HPDE6-E6E7 (cell line): ENCODE data around the gene AFDN.
"Not testable (repeated sequence)": the region's sequence is repeated elsewhere in the genome, so short reads cannot be mapped to it uniquely, and the experiment has no call there.

ENCODE experiments used
- DNase-seq: peaks from one replicate; pipeline ENCODE4 v3.0.0; 2011; ENCODE audit warnings: missing footprints; ENCODE audit errors: extremely low spot score

Gene AFDN

DNA sequence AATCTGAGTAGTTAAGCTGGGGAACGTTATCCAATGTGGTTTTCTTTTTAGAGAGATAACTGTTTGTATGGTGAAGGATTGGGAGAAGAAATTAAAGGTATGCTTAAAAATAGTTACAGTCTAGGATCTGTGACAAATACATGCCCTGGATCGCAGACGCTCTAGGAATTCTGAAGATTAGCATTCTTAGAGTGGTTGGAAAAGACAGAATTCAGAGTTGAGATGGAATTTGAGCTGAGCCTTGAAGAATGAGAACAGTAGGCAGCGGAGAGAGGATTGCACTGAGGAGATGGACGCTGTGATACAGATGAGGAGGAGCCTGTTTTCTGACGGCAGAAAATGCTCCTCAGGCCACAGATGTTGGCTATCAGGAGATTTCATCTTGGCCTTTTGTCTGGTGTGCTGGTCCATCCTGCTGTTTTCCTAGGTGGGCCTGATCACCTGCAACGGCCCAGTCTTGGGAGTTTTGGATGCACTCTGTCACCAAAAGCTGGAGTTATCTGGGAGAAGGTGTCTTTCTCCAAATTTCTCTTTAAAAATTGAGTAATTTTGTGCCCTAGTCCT lies 122.5 kb downstream of the AFDN start:
- DNase-seq: no peak

DNA sequence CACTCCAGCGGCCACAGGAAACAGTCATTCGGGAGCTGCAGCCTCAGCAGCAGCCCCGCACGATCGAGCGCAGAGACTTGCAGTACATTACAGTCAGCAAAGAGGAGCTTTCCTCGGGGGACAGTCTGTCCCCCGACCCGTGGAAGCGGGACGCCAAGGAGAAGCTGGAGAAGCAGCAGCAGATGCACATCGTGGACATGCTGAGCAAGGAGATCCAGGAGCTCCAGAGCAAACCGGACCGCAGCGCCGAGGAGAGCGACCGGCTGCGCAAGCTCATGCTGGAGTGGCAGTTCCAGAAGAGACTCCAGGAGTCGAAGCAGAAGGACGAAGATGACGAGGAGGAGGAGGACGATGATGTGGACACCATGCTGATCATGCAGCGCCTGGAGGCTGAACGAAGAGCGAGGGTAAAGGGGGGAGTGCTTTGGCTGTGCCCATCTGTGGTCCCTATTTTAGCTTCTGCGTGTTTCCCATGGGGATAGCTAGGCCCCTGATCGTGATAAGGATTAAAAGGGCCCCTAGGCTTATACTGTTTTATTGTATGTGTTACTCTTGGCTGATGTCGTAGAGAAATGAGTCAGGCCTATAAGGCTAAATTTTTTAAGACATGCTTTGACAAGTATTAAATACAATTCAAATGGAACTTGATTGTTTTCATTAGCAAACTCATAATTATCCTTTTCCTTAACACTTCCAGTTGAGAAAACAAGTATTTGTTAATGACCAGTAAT lies 125.2 kb downstream of the AFDN start:
- no peak for DNase-seq

- DNase-seq: no peak
Measured at GRCh38 chr6:167952512-167952859, 125.8 kb downstream of the AFDN start.

DNA sequence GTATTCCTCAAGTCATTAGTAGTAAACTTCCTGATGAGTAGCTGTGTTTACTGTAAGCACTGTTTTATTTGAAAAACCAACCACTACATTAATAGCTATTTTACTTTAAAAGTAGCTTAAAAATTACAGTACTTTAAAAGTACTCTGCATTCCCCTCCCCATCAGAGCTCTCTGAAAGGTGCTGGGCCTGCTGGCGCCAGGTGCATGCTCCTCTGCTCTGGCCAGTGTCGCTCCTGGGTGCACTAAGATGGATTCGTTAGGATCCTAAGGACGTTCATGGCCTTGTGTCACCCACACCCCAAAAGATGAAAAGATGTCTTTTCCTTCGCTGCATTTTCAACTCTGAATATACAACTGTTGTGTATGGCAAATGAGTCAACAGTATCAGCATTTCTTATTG lies 126.8 kb downstream of the AFDN start:
- DNase-seq: no peak

GRCh38 chr6:167954151-167954550 lies 127.4 kb downstream of the AFDN start:
- DNase-seq: no peak

DNA sequence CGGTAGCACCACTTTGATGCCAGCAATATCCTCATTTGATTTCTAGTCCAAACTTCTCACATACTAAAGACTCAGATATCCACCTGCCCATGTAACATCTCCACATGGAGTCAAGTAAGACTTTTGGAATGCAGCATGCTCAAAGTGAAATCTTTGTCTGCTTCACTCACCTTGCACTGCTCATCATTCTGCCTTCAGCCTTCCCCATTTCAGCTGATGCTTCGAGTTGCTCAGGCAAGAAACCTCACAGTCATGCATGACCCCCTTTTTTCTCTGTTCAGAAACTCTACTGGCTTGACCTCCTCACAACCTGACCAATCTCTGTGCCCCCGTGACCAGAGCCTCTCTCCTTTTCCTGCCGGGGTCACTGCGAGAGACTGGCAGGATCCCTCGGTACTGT lies 129.8 kb downstream of the AFDN start:
- DNase-seq: no peak

DNA sequence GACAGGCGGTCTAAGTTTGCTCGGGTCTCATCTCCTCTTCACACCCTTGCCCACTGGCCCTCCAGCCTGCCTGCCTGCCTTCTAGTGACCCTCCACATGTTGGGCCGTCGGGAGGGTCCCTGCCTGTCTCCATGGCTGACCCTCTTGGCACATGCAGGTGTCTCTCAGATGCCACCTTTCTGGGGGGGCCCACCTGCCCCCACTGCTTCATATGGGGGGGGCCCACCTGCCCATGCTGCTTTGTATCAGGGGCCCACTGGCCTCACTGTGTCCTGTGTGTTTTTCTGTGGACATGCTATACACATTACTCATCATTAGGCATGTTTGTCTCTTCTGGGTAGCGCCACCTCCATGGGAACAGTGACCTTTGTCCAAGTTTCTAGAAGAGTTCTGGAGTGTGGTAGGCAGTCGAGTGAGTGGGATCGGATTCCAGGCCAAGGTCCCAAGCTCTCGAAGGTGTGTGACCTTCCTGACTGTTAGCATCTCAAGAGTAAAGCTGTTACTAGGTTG lies 130.3 kb downstream of the AFDN start:
- no peak for DNase-seq

DNA sequence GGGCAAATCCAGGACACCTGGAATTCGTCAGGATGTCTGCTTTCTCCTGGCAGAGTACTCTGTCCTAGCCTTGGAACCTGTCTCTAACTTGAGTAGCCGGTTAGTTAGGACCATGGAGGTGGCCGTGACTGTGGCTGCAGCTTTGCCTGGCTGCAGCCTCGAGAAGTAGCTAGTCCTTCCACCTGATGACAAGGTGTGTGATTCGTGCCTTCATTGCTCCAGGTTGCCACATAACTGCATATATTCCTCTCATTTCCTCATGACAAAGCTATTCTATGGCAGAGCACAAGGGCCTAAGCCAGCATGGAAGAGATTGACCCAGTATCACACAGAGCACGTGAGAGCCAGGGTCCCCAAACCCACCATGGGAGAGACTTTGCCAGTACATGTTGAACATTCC lies 130.9 kb downstream of the AFDN start:
- no peak for DNase-seq

GRCh38 chr6:167960579-167960978 lies 133.9 kb downstream of the AFDN start:
- no peak for DNase-seq

DNA sequence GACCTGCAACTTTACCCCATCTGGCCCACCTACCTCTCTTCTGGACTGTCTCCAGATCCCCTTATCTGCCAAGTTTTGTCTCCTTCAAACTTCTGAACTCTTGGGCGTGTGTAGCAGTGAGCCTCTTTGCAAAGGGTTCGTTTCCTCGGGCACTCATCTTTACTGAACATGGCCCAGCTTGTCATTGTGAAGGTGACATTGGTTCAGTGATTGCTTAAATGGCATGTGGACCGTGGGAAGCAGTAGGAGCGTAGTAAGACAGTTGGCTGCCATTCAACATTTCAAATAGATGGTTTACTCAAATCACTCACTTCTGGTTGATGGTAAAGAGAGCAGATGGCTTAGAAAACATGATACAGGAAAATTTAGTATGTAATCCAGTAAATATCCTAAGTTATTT lies 136.0 kb downstream of the AFDN start:
- no peak for DNase-seq

- DNase-seq: no peak
Measured at GRCh38 chr6:167963589-167964057, 136.9 kb downstream of the AFDN start.

DNA sequence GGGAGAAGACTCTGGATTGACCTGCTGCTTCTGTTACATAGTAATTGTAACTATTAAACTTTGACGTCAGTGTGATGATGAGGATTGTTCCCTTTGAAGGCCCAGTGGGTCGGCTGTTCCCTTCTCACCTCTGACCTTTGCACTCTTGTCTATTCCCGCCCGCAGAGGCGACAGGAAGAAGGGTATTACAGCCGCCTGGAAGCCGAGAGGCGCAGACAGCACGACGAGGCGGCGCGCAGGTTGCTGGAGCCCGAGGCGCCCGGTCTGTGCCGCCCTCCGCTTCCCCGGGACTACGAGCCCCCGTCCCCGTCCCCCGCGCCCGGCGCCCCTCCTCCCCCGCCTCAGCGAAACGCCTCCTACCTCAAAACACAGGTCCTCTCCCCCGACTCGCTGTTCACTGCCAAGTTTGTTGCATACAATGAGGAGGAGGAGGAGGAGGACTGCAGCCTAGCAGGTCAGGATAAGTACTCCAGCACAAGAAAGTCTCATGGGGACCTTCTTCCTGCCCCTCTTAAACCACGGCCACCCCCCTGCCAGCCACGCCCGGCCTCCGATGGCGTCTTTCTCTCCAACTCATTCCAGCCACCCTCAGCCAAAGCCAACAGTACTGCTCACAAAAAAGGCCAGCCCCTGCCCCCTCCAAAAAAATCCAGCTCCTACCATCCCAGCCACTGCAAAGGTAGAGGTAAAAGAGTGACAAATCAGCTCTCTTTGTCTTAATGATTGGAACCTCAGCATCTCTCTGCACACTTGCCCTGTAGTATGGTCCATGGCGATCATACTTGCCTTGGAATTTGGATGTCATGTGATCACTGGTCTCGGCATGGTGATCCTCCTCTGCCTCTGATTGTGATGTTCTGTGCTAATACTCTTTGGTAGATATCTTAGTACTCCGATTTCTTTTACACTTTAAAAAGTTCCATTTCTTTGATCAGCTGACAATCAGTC lies 139.2 kb downstream of the AFDN start:
- DNase-seq: no peak

DNA sequence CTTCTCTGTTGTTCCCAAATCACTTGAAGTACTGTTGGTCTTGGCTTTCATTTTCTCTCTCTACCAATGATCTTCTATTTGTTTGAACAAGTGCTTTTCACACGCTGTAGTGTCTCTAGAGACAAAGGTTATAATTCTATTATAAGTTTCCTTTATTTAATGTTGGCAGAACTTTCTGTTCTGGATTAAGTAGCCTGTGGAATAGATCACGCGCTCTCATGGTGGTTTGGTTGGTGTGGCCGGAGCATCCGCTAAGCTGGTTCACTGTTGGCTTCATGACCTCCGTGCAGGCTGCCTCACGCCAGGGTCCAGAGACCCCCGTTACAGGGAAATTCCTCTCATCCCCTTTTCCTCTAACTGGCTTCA lies 139.8 kb downstream of the AFDN start:
- DNase-seq: no peak

DNA sequence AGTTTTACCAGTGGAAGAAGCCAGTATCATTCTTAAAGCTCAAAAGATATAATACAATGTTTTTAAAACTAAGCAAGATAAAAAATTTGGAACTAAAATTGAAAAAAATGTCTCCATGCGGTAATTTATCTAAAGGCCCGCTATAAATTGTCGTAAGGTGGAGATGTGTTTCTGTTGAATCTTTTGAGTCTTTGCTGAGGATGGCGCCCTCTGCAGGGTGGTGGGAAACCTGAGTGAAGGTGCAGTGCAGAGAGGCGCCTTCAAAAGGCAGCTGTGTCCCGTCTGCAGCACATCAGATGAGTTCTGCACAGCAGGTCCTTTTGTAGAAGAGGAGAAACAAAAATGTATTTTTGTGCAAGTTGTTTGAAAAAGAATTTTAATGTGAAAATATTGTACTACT lies 141.4 kb downstream of the AFDN start:
- no peak for DNase-seq

DNA sequence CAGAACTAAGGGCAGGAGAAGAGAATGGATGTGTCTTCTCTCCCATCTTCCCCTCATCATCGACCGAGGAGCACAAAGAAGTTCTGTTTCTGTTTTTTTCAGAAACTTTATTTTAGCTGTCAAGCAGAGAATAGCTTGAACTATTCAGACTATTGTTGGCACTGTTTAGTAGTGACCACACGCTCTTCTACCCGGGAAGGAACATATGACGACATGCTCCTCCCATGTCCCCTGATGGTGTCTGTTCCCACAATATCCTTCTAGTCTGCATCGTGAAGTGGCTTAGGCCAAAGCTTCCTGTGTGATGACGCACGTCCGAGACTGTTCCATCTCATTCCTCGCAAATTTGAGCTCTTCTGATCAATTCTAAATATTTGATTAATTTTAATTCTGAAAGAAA lies 143.5 kb downstream of the AFDN start:
- no peak for DNase-seq

GRCh38 chr6:167972193-167972592 lies 145.5 kb downstream of the AFDN start:
- DNase-seq: no peak

DNA sequence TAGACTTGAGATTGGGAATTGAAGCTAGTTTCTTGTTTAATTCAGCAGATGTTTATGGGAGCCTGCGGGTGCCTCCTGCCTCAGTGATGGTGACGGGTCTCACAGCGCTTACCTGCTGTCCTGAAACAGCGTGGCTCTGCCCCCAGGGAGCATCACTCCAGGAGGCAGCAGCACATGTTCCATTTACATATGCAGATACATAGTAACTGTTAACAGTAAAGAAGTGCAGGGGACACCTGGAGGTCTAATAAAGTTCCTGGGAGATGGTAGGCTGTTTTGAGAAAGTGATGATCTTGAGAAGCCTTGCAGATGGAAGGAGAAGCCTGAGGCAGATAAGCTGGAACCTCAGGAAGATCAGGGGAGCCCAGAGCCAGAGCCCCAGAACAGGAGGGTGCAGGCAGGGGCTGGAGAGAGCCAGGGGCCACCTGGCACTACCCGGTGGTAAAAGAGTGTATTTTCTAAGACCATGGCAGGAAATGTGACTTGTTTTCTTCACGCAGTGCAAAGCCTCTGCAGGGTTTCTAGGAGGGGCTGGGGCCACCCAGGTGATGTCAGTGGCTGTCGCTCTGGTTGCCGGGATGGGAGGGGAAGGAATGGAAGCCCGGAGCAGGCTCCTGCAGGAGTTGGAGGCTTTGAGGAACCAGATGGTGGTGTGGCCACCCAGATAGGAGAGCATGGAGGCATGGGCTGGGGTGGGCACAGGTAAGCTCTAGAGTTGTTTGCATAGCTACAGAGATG lies 146.6 kb downstream of the AFDN start:
- DNase-seq: no peak

DNA sequence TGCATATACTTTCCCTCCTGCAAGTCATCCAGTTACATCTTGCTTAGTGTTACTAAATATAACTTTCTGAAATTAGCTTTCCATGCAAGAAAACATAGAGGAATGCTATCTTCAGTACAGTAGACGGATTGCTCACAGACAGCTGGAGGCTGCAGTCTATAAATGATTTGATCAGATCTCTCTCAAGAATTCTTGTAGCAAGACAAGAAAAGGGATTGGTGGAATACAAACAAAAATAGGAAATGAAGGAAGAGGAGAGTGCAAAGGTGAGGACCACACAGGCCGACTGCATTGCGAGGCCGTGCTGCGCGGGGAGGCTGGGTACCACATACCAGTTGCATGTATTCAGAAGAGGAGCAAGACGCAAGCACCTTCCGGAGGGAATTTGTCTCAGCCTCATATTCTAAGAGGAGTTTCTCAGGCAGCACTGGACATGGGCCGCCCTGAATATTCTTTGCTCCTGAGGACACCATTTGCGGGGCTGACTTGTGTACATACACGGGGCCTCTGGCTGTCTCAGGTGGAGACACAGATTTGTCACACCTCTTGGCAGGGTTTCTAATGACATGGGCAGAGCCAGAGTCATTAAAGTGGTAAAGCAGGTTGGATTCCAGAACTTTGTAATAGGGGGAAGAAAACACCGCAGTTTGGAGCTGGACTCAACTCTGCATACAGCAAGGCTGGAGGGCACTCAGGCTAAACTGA lies 148.1 kb downstream of the AFDN start:
- DNase-seq: no peak

- no peak for DNase-seq
Measured at GRCh38 chr6:167975458-167975857, 148.7 kb downstream of the AFDN start.

GRCh38 chr6:167976116-167976657 lies 149.5 kb downstream of the AFDN start:
- DNase-seq: not testable (repeated sequence)

DNA sequence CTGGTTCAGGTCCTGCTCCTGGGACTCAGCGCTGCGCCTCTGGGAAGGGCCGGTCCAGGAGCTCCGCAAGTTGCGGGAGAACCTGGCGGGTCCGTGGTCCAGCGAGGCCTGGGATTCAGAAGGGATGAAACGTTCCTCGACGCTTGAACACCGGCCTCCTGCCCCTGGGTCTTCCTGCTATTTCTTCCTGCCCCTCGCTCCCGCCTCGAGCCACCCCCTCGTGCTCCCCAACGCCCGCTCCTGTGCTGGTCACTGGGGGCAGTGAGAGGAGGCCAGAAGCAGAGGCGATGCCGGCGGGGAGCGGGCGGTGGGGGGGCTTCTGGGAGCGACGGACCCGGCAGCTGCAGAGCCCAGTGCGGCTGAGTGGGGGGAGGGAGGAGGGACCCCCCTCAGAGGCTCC lies 150.0 kb downstream of the AFDN start:
- DNase-seq: no peak
